ENCODE results near the gene KIF19. TPM values are rescaled to one million over a fixed set of nuclear protein-coding genes. Genes with fewer than 3 reads are reported as not detected.

KIF19 gene
- total RNA-seq, 4 donors from 2014 or later = 0.12 to 0.76 TPM; not detected in 2

- TF ChIP-seq, protein P1, sequence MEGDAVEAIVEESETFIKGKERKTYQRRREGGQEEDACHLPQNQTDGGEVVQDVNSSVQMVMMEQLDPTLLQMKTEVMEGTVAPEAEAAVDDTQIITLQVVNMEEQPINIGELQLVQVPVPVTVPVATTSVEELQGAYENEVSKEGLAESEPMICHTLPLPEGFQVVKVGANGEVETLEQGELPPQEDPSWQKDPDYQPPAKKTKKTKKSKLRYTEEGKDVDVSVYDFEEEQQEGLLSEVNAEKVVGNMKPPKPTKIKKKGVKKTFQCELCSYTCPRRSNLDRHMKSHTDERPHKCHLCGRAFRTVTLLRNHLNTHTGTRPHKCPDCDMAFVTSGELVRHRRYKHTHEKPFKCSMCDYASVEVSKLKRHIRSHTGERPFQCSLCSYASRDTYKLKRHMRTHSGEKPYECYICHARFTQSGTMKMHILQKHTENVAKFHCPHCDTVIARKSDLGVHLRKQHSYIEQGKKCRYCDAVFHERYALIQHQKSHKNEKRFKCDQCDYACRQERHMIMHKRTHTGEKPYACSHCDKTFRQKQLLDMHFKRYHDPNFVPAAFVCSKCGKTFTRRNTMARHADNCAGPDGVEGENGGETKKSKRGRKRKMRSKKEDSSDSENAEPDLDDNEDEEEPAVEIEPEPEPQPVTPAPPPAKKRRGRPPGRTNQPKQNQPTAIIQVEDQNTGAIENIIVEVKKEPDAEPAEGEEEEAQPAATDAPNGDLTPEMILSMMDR (IDR thresholded peaks at IDR 0.05) = no peak
- WGBS, 2 donors = 29 to 40% methylated on average over 9 of the region's 10 CpGs
- Histone ChIP-seq H3K27me3 (peaks cover 0 to 33% (median 0%) of the 10 kb centered on the region in 4 donors), H3K27ac (no peak overlapping the region), H3K4me3 (no peak overlapping the region), H3K36me3 (no peaks in the 10 kb centered on the region), H3K9me3 (no peaks in the 10 kb centered on the region), H3K4me1 (no peaks in the 10 kb centered on the region)
- intact Hi-C loops (cut with DNase I) = no loop called here
- no peak for DNase-seq
Measured at GRCh38 chr17:74316220-74316619, 9.8 kb upstream of the KIF19 start.

- DNase-seq = no peak
- Histone ChIP-seq H3K9me3 (no peaks in the 10 kb centered on the region), H3K27ac (peak overlapping the region in 1 of 4 donors; percentile 25), H3K4me3 (no peak overlapping the region), H3K4me1 (no peaks in the 10 kb centered on the region), H3K27me3 (peaks cover 0 to 37% (median 0%) of the 10 kb centered on the region in 4 donors), H3K36me3 (no peaks in the 10 kb centered on the region)
- intact Hi-C loops (cut with DNase I) = no loop called here
- 65 to 71% methylated on average over 4 to 11 of the region's 16 CpGs for WGBS, 2 donors
- TF ChIP-seq, protein P1 (IDR thresholded peaks at IDR 0.05) = no peak
- TF ChIP-seq POLR2A (IDR thresholded peaks at IDR 0.05) = no peak
Measured at GRCh38 chr17:74317071-74317470, 9.0 kb upstream of the KIF19 start.

GRCh38 chr17:74318391-74318790 lies 7.6 kb upstream of the KIF19 start:
- WGBS, 2 donors = 80 to 83% methylated on average over 10 of the region's 10 CpGs
- TF ChIP-seq POLR2A (IDR thresholded peaks at IDR 0.05) = no peak
- TF ChIP-seq, protein P1 (IDR thresholded peaks at IDR 0.05) = no peak
- intact Hi-C loops (cut with DNase I) = no loop called here

DNA sequence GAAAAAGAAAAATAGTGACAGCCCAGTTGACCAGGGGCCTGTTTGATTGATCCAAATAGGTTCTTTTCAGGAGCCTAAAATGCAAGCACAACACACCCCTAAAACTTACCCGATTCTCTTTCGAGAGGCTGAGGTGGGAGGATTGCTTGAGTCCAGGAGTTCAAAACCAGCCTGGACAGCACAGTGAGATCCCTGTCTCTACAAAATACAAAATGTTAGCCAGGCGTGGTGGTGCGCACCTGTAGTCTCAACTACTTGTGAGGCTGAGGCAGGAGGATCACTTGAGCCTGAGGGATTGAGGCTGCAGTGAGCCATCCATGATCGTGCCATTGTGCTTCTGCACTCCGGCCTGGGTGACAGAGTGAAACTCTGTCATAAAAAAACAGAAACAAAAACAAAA lies 1.5 kb upstream of the KIF19 start:
- Histone ChIP-seq H3K36me3 (no peaks in the 10 kb centered on the region), H3K4me1 (peaks cover 14 to 23% (median 15%) of the 10 kb centered on the region in 3 donors), H3K9me3 (no peaks in the 10 kb centered on the region), H3K27me3 (peaks cover 4 to 76% (median 7%) of the 10 kb centered on the region in 4 donors), H3K4me3 (no peak overlapping the region), H3K27ac (no peak overlapping the region)
- DNase-seq = no peak
- intact Hi-C loops (cut with DNase I) = no loop called here
- WGBS, 2 donors = 78 to 87% methylated on average over 4 to 6 of the region's 6 CpGs
- no peak for TF ChIP-seq POLR2A (IDR thresholded peaks at IDR 0.05)
- TF ChIP-seq, protein P1 (IDR thresholded peaks at IDR 0.05) = no peak

More at GRCh38 chr17:74318391-74318790, 7.6 kb upstream of the KIF19 start:
- no peaks in the 10 kb centered on the region for H3K4me1 ChIP-seq
- H3K36me3 ChIP-seq = no peaks in the 10 kb centered on the region
- no peaks in the 10 kb centered on the region for H3K9me3 ChIP-seq
- H3K4me3 ChIP-seq = no peak overlapping the region
- H3K27ac ChIP-seq = no peak overlapping the region
- peaks cover 0 to 36% (median 0%) of the 10 kb centered on the region in 4 donors for H3K27me3 ChIP-seq
- no peak for DNase-seq

DNA sequence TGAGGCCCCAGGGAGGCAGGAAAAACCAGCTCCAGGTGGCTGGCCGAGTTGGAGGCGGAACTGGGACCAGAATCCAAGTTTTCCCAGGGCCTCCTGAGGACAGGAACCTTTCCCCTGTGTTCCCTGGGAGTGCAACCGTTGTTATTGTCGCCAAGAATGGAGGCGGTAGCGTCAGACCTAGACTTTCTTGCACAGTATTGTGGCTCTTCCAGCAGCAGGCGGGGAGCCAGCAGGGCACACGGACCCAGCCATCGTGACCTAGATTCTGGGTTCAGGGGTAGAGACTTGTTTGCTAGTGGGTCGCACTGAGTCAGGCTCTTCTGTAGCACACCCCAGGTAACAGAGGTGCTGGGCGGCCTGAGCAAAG lies 667 bp upstream of the KIF19 start:
- 15 to 28% methylated on average over 5 of the region's 11 CpGs for WGBS, 2 donors
- Histone ChIP-seq H3K4me3 (peak overlapping the region in 3 of 4 donors; percentile 17 to 64 (median 43)), H3K36me3 (no peaks in the 10 kb centered on the region), H3K27ac (no peak overlapping the region), H3K9me3 (no peaks in the 10 kb centered on the region), H3K4me1 (peaks cover 14 to 23% (median 15%) of the 10 kb centered on the region in 3 donors), H3K27me3 (peaks cover 4 to 76% (median 7%) of the 10 kb centered on the region in 4 donors)
- intact Hi-C loops (cut with DNase I) = no loop called here
- TF ChIP-seq POLR2A (IDR thresholded peaks at IDR 0.05) = no peak
- TF ChIP-seq, protein P1 (IDR thresholded peaks at IDR 0.05) = no peak
- no peak for DNase-seq
